HepG2 (cell line): ENCODE results near the gene ZMIZ2. TPM values are rescaled to one million over a fixed set of nuclear protein-coding genes. Genes with fewer than 3 reads are reported as not detected.
A peak's percentile ranks its signal among the peaks of the same experiment; 100 is the strongest.

ENCODE experiments used
- ARNT ChIP-seq: fragments of 450-650 bp; IDR thresholded peaks from 2 replicates; pipeline ENCODE4 v1.6.1; 2017
- CEBPB ChIP-seq: IDR thresholded peaks from 2 replicates; pipeline ENCODE4 v1.6.1; 2011; ENCODE audit warnings: low read depth, low read length, improper control_type of control experiment, borderline replicate concordance
- CREM ChIP-seq, 2 experiments: sonication (generic) in 1 of 2; formaldehyde crosslinking in 1 of 2; IDR thresholded peaks; 2 replicates each; pipeline versions ENCODE4 v1.4.0 to v1.6.1; 2016 to 2020; ENCODE audit warnings: antibody characterized with exemption in 1 of 2, mild to moderate bottlenecking in 1 of 2, missing genetic modification reagents in 1 of 2
- ETV5 ChIP-seq: IDR thresholded peaks from 2 replicates; pipeline ENCODE4 v1.6.1; 2018; ENCODE audit warnings: missing biosample characterization, missing genetic modification reagents, inconsistent platforms, borderline replicate concordance
- EZH2 ChIP-seq: conservative IDR thresholded peaks from 2 replicates; pipeline ENCODE4 v1.6.1; 2012; ENCODE audit warnings: mild to moderate bottlenecking, low read depth, low read length, moderate library complexity
- FUBP1 ChIP-seq: sonication (generic); formaldehyde crosslinking; IDR thresholded peaks from 2 replicates; pipeline ENCODE4 v1.5.1; 2020; ENCODE audit warnings: missing genetic modification reagents, mild to moderate bottlenecking, borderline replicate concordance
- HNRNPK ChIP-seq: fragments of 200-400 bp; formaldehyde crosslinking; IDR thresholded peaks from 2 replicates; pipeline ENCODE4 v1.6.1; 2018; ENCODE audit warnings: low read length, low read depth, moderate library complexity, mild to moderate bottlenecking; ENCODE audit not compliant: poor library complexity, severe bottlenecking
- IRF2 ChIP-seq: IDR thresholded peaks from 2 replicates; pipeline ENCODE4 v1.6.1; 2018; ENCODE audit warnings: missing genetic modification reagents, missing compliant biosample characterization
- KAT2B ChIP-seq: fragments of 150-350 bp; IDR thresholded peaks from 2 replicates; pipeline ENCODE4 v1.6.1; 2014; ENCODE audit warnings: low read depth, low read length, borderline replicate concordance
- MAFF ChIP-seq: IDR thresholded peaks from 2 replicates; pipeline ENCODE4 v1.6.1; 2011; ENCODE audit warnings: low read depth, low read length, improper control_type of control experiment
- NFKBIZ ChIP-seq: IDR thresholded peaks from 2 replicates; pipeline ENCODE4 v1.6.1; 2018; ENCODE audit warnings: missing genetic modification reagents, missing compliant biosample characterization
- PAX8 ChIP-seq: sonication (generic); formaldehyde crosslinking; IDR thresholded peaks from 2 replicates; pipeline ENCODE4 v1.8.0; 2022; ENCODE audit warnings: mild to moderate bottlenecking, missing genetic modification reagents, borderline replicate concordance
- PHF20 ChIP-seq: sonication (generic); formaldehyde crosslinking; IDR thresholded peaks from 2 replicates; pipeline ENCODE4 v1.5.0; 2020; ENCODE audit warnings: mild to moderate bottlenecking, missing genetic modification reagents
- RARA ChIP-seq: IDR thresholded peaks from 2 replicates; pipeline ENCODE4 v1.6.1; 2016; ENCODE audit warnings: missing genetic modification reagents, missing compliant biosample characterization
- TCF7L2 ChIP-seq: IDR thresholded peaks from 2 replicates; pipeline ENCODE4 v1.6.1; 2011; ENCODE audit warnings: mild to moderate bottlenecking, low read depth, low read length, moderate library complexity
- THAP11 ChIP-seq: IDR thresholded peaks from 2 replicates; pipeline ENCODE4 v1.6.1; 2016; ENCODE audit warnings: missing biosample characterization, missing genetic modification reagents
- U2AF2 ChIP-seq: fragments of 200-400 bp; formaldehyde crosslinking; IDR thresholded peaks from 2 replicates; pipeline ENCODE4 v1.6.1; 2017; ENCODE audit warnings: low read depth, mild to moderate bottlenecking, low read length
- USF2 ChIP-seq, 2 experiments: sonication (generic) in 1 of 2; formaldehyde crosslinking in 1 of 2; IDR thresholded peaks; 2 replicates each; pipeline versions ENCODE4 v1.5.1 to v1.6.1; 2011 to 2020; ENCODE audit warnings: borderline replicate concordance in 1 of 2, low read depth in 1 of 2, low read length in 1 of 2, mild to moderate bottlenecking in 1 of 2, missing genetic modification reagents in 1 of 2, moderate library complexity in 1 of 2
- ZFP36 ChIP-seq: fragments of 150-350 bp; IDR thresholded peaks from 2 replicates; pipeline ENCODE4 v1.6.1; 2018; ENCODE audit warnings: borderline replicate concordance, low read length, low read depth; ENCODE audit not compliant: partially characterized antibody
- ZFYVE20 ChIP-seq: sonication (generic); formaldehyde crosslinking; IDR thresholded peaks from 2 replicates; pipeline ENCODE4 v1.8.0; 2023; ENCODE audit warnings: low read depth, mild to moderate bottlenecking, moderate library complexity, missing genetic modification reagents, borderline replicate concordance
- ZNF251 ChIP-seq: sonication (generic); formaldehyde crosslinking; IDR thresholded peaks from 2 replicates; pipeline ENCODE4 v1.9.0; 2021; ENCODE audit warnings: mild to moderate bottlenecking, missing genetic modification reagents
- ZNF343 ChIP-seq: sonication (generic); formaldehyde crosslinking; IDR thresholded peaks from 2 replicates; pipeline ENCODE4 v1.4.0; 2020; ENCODE audit warnings: mild to moderate bottlenecking, missing genetic modification reagents
- ZNF350 ChIP-seq: sonication (generic); formaldehyde crosslinking; IDR thresholded peaks from 2 replicates; pipeline ENCODE4 v1.4.0; 2020; ENCODE audit warnings: mild to moderate bottlenecking, low read depth, missing genetic modification reagents, borderline replicate concordance
- ZNF432 ChIP-seq: sonication (generic); formaldehyde crosslinking; IDR thresholded peaks from 2 replicates; pipeline ENCODE4 v1.5.0; 2020; ENCODE audit warnings: missing genetic modification reagents, mild to moderate bottlenecking, borderline replicate concordance
- ZNF550 ChIP-seq: sonication (generic); formaldehyde crosslinking; IDR thresholded peaks from 2 replicates; pipeline ENCODE4 v1.4.0; 2020; ENCODE audit warnings: mild to moderate bottlenecking, missing genetic modification reagents, borderline replicate concordance
- ZNF557 ChIP-seq: sonication (generic); formaldehyde crosslinking; IDR thresholded peaks from 2 replicates; pipeline ENCODE4 v1.4.0; 2020; ENCODE audit warnings: missing genetic modification reagents
- ZNF724P ChIP-seq: sonication (generic); formaldehyde crosslinking; IDR thresholded peaks from 2 replicates; pipeline ENCODE4 v1.8.0; 2022; ENCODE audit warnings: missing genetic modification reagents, borderline replicate concordance
- polyA plus RNA-seq, 8 experiments: library from polyadenylated mRNA; depleted of rRNA in 3 of 8; stranded (reverse) in 7 of 8; unstranded in 1 of 8; fragments of >200 nt; fragmentation: Illumina TruSeq in 4 of 8; extraction: Trizol in 4 of 8; gene quantifications; 2 replicates each; pipeline versions ENCODE4 v1.2.1 to v1.2.3, GENCODE V29; 2011 to 2016; ENCODE audit warnings: low read depth in 4 of 8, missing spikeins in 1 of 8, mixed read lengths in 1 of 8; ENCODE audit not compliant: insufficient read depth in 1 of 8
- total RNA-seq, 5 experiments: library from RNA; depleted of rRNA; stranded (reverse); fragments of >200 nt; fragmentation: Illumina TruSeq; extraction: Trizol; gene quantifications; 2 replicates each; pipeline ENCODE4 v1.2.3, GENCODE V29; 2016; ENCODE audit warnings: low read depth in 1 of 5

ZMIZ2 gene
- total and polyA plus RNA-seq, 2 of the 13 experiments (the other 11 are each of a cell fraction or from before 2014, with no cell fraction given) = 4.9 to 7.9 TPM

- TF ChIP-seq FUBP1 (CRISPR knock-in tag) = no peak
- TF ChIP-seq CEBPB = peak; percentile 94
- TF ChIP-seq CREM (IDR thresholded peaks at IDR 0.05) = no peak; the same call in 1 of the 2 replicates
- no peak for TF ChIP-seq CREM (CRISPR knock-in tag; IDR thresholded peaks at IDR 0.05)
- TF ChIP-seq ZFP36 = no peak
- no peak; the same call in 1 of the 2 replicates for TF ChIP-seq ETV5
- TF ChIP-seq PHF20 (CRISPR knock-in tag) = no peak
- TF ChIP-seq EZH2 = no peak
- TF ChIP-seq ZNF432 (CRISPR knock-in tag) = no peak
- TF ChIP-seq ZFYVE20 = no peak
- no peak for TF ChIP-seq NFKBIZ (CRISPR knock-in tag)
- no peak for TF ChIP-seq U2AF2
- no peak for TF ChIP-seq PAX8 (CRISPR knock-in tag)
- no peak for TF ChIP-seq ZNF557
- no peak for TF ChIP-seq ZNF343
- TF ChIP-seq RARA (CRISPR knock-in tag) = peak; percentile 57
- no peak for TF ChIP-seq USF2 (IDR thresholded peaks at IDR 0.05; ENCODE audit: low read depth, low read length)
- TF ChIP-seq USF2 (CRISPR knock-in tag; IDR thresholded peaks at IDR 0.05; ENCODE audit: borderline replicate concordance) = no peak
- no peak for TF ChIP-seq HNRNPK
- TF ChIP-seq IRF2 (CRISPR knock-in tag) = peak; percentile 47; the same call in 1 of the 2 replicates
- TF ChIP-seq ZNF724P = no peak
- TF ChIP-seq ZNF350 = peak; percentile 21; the same call in 1 of the 2 replicates
- no peak for TF ChIP-seq ZNF550 (CRISPR knock-in tag)
- no peak; the same call in 1 of the 2 replicates for TF ChIP-seq THAP11 (CRISPR knock-in tag)
- no peak for TF ChIP-seq MAFF
- no peak for TF ChIP-seq ARNT
- TF ChIP-seq ZNF251 (CRISPR knock-in tag) = no peak
- no peak for TF ChIP-seq TCF7L2
- TF ChIP-seq KAT2B = no peak
Measured at GRCh38 chr7:44808914-44809393, 60.3 kb downstream of the ZMIZ2 start (continued).
